NCI-H2107 treated with DMSO at 0.1 percent for 48 hours (cell line): ENCODE measurements around the gene CX3CL1.
"Not testable (repeated sequence)": the region's sequence is repeated elsewhere in the genome, so short reads cannot be mapped to it uniquely, and the experiment has no call there.

Source experiments
- DNase-seq: peaks from one replicate; lab custom pipeline; 2025; ENCODE audit not compliant: unreplicated experiment; lab: John Stamatoyannopoulos, UW

The CX3CL1 gene

GRCh38 chr16:57356547-57356946 lies 15.7 kb upstream of the CX3CL1 start:
- DNase-seq, result no peak

- no peak for DNase-seq
These were observed 14.8 kb upstream of the CX3CL1 start for GRCh38 chr16:57357330-57358085.

- no peak for DNase-seq
These were observed 14.2 kb upstream of the CX3CL1 start for GRCh38 chr16:57358086-57358420.

GRCh38 chr16:57358527-57359095 lies 13.7 kb upstream of the CX3CL1 start, which contains the start of gene CCL22:
CCL22 (plus strand) TSS chr16:57358783; CDS start chr16:57358817, 34 bp downstream.
- no peak for DNase-seq

- DNase-seq, result no peak
These were observed 11.9 kb upstream of the CX3CL1 start for GRCh38 chr16:57360321-57360935.

- no peak for DNase-seq
These were observed 10.9 kb upstream of the CX3CL1 start for GRCh38 chr16:57361404-57361803.

- no peak for DNase-seq
These were observed 8.1 kb upstream of the CX3CL1 start for GRCh38 chr16:57364143-57364542.

GRCh38 chr16:57366544-57367040 lies 5.7 kb upstream of the CX3CL1 start:
- no peak for DNase-seq

- no peak for DNase-seq
These were observed 5.1 kb upstream of the CX3CL1 start for GRCh38 chr16:57367116-57367752.

GRCh38 chr16:57371494-57372371 lies 557 bp upstream of the CX3CL1 start:
- no peak for DNase-seq

GRCh38 chr16:57373117-57373947 lies 1.0 kb downstream of the CX3CL1 start:
- no peak for DNase-seq

- DNase-seq, result no peak
These were observed 1.8 kb downstream of the CX3CL1 start for GRCh38 chr16:57374067-57374534.

GRCh38 chr16:57374925-57375465 lies 2.7 kb downstream of the CX3CL1 start:
- not testable (repeated sequence) for DNase-seq

- DNase-seq, result no peak
These were observed 4.1 kb downstream of the CX3CL1 start for GRCh38 chr16:57376313-57376818.

GRCh38 chr16:57377080-57377841 lies 5.0 kb downstream of the CX3CL1 start:
- DNase-seq, result no peak

GRCh38 chr16:57379579-57379978 lies 7.3 kb downstream of the CX3CL1 start:
- DNase-seq, result no peak

GRCh38 chr16:57380671-57381462 lies 8.6 kb downstream of the CX3CL1 start:
- DNase-seq, result no peak
